Measurements from ENCODE around the gene LCAT. TPM values are rescaled to one million over a fixed set of nuclear protein-coding genes. Genes with fewer than 3 reads are reported as not detected.

LCAT gene
- total RNA-seq, 1 experiment from 2014 or later: 17.8 TPM

- DNase-seq: no peak
- no peak overlapping the region for H3K14ac ChIP-seq (ENCODE audit: insufficient read depth, low read length)
- no peak overlapping the region for H3K56ac ChIP-seq (ENCODE audit: insufficient read length, low read depth, low read length)
- no peak overlapping the region for H2AFZ ChIP-seq (ENCODE audit: low read length)
- H2BK5ac ChIP-seq (ENCODE audit: insufficient read length, low read length): no peak overlapping the region
- H4K91ac ChIP-seq (ENCODE audit: insufficient read length, low read depth, low read length): no peak overlapping the region
- WGBS (ENCODE audit: extremely low coverage, insufficient read length, low lambda C conversion rate): no CpG with 5 or more reads among the region's 7 CpGs
- H3K36me3 Mint-ChIP-seq (ENCODE audit: insufficient read depth in 1 of 3, low read depth in 3 of 3): peaks cover 7 to 34% (median 9%) of the 10 kb centered on the region in 3 experiments; a peak in 6 of 7 replicates
- H2BK12ac ChIP-seq (ENCODE audit: insufficient read length, low read depth, low read length): no peak overlapping the region
- H3K4me3 Mint-ChIP-seq: peak overlapping the region in 1 of 2 experiments; percentile 62; a peak in 3 of 5 replicates
- no peaks in the 10 kb centered on the region for H3K9me3 Mint-ChIP-seq
- H3K4me2 ChIP-seq (ENCODE audit: insufficient read depth, insufficient read length, low read length): no peak overlapping the region
- no peak overlapping the region for H2AK5ac ChIP-seq (ENCODE audit: insufficient read length, low read length)
- no peaks in the 10 kb centered on the region for H4K20me1 ChIP-seq (ENCODE audit: control insufficient read depth, insufficient read depth, insufficient read length)
- peaks cover 12 to 23% of the 10 kb centered on the region in 2 experiments for H3K4me1 Mint-ChIP-seq
- no peak overlapping the region for H3T11ph ChIP-seq (ENCODE audit: low read length)
- no peak overlapping the region for H3K23ac ChIP-seq (ENCODE audit: insufficient read length, low read depth, low read length)
- no peak overlapping the region for H2BK15ac ChIP-seq (ENCODE audit: low read depth, low read length)
- H3K27me3 ChIP-seq (ENCODE audit: insufficient read depth, low read length): no peaks in the 10 kb centered on the region
- H3K18ac ChIP-seq (ENCODE audit: insufficient read length, low read depth, low read length): no peak overlapping the region
- no peak overlapping the region for H3K4ac ChIP-seq (ENCODE audit: low read depth, low read length)
- no peak overlapping the region for H4K5ac ChIP-seq (ENCODE audit: insufficient read length, low read depth, low read length)
- H3K4me1 ChIP-seq (ENCODE audit: insufficient read depth, low read length): peaks cover 7% of the 10 kb centered on the region; the same call in 1 of the 2 replicates
- H4K8ac ChIP-seq (replicated peaks; ENCODE audit: insufficient read length, low read depth, low read length): no peak overlapping the region
- peak overlapping the region; percentile 41 to 69 (median 68); a peak in 6 of 7 replicates for H3K27ac Mint-ChIP-seq
- H3K27ac ChIP-seq (ENCODE audit: insufficient read length, low read depth, low read length): no peak overlapping the region
- no peaks in the 10 kb centered on the region for H3K9me3 ChIP-seq (ENCODE audit: control insufficient read depth, low read depth, low read length)
- TF ChIP-seq CTCF (conservative IDR thresholded peaks at IDR 0.05): no peak
- H3K27me3 Mint-ChIP-seq (ENCODE audit: low read depth): no peaks in the 10 kb centered on the region; the same call in 1 of the 2 replicates
- no peaks in the 10 kb centered on the region for H3K79me1 ChIP-seq (ENCODE audit: insufficient read depth, low read depth, low read length, poor library complexity, severe bottlenecking)
- no peaks in the 10 kb centered on the region for H3K23me2 ChIP-seq (ENCODE audit: insufficient read length, low read depth, low read length, poor library complexity, severe bottlenecking)
- H2BK20ac ChIP-seq (ENCODE audit: low read depth, low read length, poor library complexity, severe bottlenecking): no peak overlapping the region
- H3K9ac ChIP-seq (ENCODE audit: extremely low read depth, insufficient read length, low read length): no peak overlapping the region
- H2BK120ac ChIP-seq (ENCODE audit: low read depth, low read length, poor library complexity, severe bottlenecking): no peak overlapping the region
- no peaks in the 10 kb centered on the region for H3K79me2 ChIP-seq (ENCODE audit: insufficient read depth, low read length)
These were observed 29.0 kb downstream of the LCAT start for GRCh38 chr16:67914758-67915495.

All from H9 (cell line).